Prostate gland (tissue), 2 donors: Measurements from ENCODE around the gene RPL27A.

ENCODE experiments used
- CTCF ChIP-seq, 4 experiments: fragments of 200-600 bp in 2 of 4; fragments of 450-650 bp in 2 of 4; sonication (generic) in 2 of 4; IDR thresholded peaks; 1 replicate in 3 of 4; 2 replicates in 1 of 4; pipeline ENCODE4 v1.5.1; 2016 to 2019; ENCODE audit warnings: antibody characterized with exemption in 4 of 4, mild to moderate bottlenecking in 2 of 4, moderate library complexity in 2 of 4
- POLR2A ChIP-seq: fragments of 450-650 bp; IDR thresholded peaks from one replicate; pipeline ENCODE4 v1.6.1; 2016; ENCODE audit warnings: antibody characterized with exemption, mild to moderate bottlenecking
- POLR2AphosphoS5 ChIP-seq: sonication (generic); formaldehyde crosslinking; IDR thresholded peaks from one replicate; pipeline ENCODE4 v1.6.1; 2017; ENCODE audit warnings: antibody characterized with exemption

- TF ChIP-seq CTCF (IDR thresholded peaks at IDR 0.05) (no peak), POLR2AphosphoS5 (no peak), POLR2A (no peak)
These were observed 19.5 kb downstream of the RPL27A start for GRCh38 chr11:8701891-8702597.
